ENCODE data around the gene ALK.

DNA sequence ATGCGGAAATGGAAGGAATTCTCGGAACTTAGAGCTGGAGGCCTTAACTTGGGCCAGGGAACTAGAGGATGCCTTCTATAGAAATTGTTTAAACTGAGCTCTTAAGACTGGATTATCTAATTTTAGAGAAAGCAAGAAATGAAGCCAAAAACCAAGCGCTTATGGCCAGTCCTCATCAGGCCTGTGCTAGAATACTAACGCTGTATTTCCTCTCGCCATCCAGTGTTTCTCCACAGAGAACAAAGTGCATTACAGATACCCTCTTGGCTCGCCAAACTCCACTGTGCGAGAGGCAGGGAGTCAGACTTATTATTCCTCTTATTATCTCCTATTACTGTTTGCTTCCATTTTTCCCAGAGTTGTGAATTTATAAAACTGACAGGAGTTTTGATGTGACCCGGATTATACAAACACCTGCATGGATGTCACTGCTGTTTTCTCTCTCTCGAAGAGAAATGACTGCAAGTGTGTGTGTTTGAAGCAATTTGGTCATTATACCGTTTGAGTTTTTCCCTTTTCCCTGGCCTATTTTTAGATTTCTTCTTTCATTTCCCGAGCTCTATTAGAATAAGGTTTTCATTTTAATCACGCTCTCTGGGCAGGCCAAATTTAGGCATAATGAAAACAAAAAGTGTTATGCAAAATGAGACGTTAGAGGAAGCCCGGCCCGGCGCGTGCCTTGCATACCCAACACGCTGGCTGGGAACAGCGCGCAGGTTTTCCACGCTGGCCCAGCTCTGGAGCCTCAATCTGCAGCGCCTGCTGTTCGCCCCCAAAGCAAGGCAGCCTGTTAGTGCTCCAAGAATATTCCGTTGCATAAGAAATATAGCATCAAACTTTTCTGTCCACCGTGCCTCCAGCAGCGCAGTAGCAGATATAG is 103.3 kb downstream of the ALK start:
- TF ChIP-seq POLR2AphosphoS5 (IDR thresholded peaks at IDR 0.05; ENCODE audit: low read depth) = no peak
- TF ChIP-seq EZH2 (IDR thresholded peaks at IDR 0.05; ENCODE audit: low read depth, unreplicated experiment) = no peak
- TF ChIP-seq, protein P1, sequence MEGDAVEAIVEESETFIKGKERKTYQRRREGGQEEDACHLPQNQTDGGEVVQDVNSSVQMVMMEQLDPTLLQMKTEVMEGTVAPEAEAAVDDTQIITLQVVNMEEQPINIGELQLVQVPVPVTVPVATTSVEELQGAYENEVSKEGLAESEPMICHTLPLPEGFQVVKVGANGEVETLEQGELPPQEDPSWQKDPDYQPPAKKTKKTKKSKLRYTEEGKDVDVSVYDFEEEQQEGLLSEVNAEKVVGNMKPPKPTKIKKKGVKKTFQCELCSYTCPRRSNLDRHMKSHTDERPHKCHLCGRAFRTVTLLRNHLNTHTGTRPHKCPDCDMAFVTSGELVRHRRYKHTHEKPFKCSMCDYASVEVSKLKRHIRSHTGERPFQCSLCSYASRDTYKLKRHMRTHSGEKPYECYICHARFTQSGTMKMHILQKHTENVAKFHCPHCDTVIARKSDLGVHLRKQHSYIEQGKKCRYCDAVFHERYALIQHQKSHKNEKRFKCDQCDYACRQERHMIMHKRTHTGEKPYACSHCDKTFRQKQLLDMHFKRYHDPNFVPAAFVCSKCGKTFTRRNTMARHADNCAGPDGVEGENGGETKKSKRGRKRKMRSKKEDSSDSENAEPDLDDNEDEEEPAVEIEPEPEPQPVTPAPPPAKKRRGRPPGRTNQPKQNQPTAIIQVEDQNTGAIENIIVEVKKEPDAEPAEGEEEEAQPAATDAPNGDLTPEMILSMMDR (conservative IDR thresholded peaks at IDR 0.05; ENCODE audit: low read depth in 2 of 2) = no peak
- no peak for TF ChIP-seq EZH2phosphoT487 (IDR thresholded peaks at IDR 0.05; ENCODE audit: unreplicated experiment)
- no peak for TF ChIP-seq CREB1 (CRISPR knock-in tag; IDR thresholded peaks at IDR 0.05; ENCODE audit: low read depth)
- TF ChIP-seq, protein P2, sequence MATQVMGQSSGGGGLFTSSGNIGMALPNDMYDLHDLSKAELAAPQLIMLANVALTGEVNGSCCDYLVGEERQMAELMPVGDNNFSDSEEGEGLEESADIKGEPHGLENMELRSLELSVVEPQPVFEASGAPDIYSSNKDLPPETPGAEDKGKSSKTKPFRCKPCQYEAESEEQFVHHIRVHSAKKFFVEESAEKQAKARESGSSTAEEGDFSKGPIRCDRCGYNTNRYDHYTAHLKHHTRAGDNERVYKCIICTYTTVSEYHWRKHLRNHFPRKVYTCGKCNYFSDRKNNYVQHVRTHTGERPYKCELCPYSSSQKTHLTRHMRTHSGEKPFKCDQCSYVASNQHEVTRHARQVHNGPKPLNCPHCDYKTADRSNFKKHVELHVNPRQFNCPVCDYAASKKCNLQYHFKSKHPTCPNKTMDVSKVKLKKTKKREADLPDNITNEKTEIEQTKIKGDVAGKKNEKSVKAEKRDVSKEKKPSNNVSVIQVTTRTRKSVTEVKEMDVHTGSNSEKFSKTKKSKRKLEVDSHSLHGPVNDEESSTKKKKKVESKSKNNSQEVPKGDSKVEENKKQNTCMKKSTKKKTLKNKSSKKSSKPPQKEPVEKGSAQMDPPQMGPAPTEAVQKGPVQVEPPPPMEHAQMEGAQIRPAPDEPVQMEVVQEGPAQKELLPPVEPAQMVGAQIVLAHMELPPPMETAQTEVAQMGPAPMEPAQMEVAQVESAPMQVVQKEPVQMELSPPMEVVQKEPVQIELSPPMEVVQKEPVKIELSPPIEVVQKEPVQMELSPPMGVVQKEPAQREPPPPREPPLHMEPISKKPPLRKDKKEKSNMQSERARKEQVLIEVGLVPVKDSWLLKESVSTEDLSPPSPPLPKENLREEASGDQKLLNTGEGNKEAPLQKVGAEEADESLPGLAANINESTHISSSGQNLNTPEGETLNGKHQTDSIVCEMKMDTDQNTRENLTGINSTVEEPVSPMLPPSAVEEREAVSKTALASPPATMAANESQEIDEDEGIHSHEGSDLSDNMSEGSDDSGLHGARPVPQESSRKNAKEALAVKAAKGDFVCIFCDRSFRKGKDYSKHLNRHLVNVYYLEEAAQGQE (IDR thresholded peaks at IDR 0.05; ENCODE audit: unreplicated experiment) = no peak
- no peak for TF ChIP-seq JUNB (IDR thresholded peaks at IDR 0.05; ENCODE audit: unreplicated experiment)
- TF ChIP-seq, protein P3, sequence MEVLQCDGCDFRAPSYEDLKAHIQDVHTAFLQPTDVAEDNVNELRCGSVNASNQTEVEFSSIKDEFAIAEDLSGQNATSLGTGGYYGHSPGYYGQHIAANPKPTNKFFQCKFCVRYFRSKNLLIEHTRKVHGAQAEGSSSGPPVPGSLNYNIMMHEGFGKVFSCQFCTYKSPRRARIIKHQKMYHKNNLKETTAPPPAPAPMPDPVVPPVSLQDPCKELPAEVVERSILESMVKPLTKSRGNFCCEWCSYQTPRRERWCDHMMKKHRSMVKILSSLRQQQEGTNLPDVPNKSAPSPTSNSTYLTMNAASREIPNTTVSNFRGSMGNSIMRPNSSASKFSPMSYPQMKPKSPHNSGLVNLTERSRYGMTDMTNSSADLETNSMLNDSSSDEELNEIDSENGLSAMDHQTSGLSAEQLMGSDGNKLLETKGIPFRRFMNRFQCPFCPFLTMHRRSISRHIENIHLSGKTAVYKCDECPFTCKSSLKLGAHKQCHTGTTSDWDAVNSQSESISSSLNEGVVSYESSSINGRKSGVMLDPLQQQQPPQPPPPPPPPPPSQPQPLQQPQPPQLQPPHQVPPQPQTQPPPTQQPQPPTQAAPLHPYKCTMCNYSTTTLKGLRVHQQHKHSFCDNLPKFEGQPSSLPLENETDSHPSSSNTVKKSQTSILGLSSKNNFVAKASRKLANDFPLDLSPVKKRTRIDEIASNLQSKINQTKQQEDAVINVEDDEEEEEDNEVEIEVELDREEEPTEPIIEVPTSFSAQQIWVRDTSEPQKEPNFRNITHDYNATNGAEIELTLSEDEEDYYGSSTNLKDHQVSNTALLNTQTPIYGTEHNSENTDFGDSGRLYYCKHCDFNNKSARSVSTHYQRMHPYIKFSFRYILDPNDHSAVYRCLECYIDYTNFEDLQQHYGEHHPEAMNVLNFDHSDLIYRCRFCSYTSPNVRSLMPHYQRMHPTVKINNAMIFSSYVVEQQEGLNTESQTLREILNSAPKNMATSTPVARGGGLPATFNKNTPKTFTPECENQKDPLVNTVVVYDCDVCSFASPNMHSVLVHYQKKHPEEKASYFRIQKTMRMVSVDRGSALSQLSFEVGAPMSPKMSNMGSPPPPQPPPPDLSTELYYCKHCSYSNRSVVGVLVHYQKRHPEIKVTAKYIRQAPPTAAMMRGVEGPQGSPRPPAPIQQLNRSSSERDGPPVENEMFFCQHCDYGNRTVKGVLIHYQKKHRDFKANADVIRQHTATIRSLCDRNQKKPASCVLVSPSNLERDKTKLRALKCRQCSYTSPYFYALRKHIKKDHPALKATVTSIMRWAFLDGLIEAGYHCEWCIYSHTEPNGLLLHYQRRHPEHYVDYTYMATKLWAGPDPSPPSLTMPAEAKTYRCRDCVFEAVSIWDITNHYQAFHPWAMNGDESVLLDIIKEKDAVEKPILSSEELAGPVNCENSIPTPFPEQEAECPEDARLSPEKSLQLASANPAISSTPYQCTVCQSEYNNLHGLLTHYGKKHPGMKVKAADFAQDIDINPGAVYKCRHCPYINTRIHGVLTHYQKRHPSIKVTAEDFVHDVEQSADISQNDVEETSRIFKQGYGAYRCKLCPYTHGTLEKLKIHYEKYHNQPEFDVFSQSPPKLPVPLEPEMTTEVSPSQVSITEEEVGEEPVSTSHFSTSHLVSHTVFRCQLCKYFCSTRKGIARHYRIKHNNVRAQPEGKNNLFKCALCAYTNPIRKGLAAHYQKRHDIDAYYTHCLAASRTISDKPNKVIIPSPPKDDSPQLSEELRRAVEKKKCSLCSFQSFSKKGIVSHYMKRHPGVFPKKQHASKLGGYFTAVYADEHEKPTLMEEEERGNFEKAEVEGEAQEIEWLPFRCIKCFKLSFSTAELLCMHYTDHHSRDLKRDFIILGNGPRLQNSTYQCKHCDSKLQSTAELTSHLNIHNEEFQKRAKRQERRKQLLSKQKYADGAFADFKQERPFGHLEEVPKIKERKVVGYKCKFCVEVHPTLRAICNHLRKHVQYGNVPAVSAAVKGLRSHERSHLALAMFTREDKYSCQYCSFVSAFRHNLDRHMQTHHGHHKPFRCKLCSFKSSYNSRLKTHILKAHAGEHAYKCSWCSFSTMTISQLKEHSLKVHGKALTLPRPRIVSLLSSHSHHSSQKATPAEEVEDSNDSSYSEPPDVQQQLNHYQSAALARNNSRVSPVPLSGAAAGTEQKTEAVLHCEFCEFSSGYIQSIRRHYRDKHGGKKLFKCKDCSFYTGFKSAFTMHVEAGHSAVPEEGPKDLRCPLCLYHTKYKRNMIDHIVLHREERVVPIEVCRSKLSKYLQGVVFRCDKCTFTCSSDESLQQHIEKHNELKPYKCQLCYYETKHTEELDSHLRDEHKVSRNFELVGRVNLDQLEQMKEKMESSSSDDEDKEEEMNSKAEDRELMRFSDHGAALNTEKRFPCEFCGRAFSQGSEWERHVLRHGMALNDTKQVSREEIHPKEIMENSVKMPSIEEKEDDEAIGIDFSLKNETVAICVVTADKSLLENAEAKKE (CRISPR knock-in tag; IDR thresholded peaks at IDR 0.05) = no peak
